GM18511 (cell line): ENCODE measurements around the gene RALY.

Experiments
- ATAC-seq: cut with Tn5 transposase; IDR thresholded peaks from one replicate; pipeline ENCODE4 v1.9.1; 2021; ENCODE audit warnings: mild to moderate bottlenecking, moderate library complexity; ENCODE audit not compliant: unreplicated experiment

Gene RALY

DNA sequence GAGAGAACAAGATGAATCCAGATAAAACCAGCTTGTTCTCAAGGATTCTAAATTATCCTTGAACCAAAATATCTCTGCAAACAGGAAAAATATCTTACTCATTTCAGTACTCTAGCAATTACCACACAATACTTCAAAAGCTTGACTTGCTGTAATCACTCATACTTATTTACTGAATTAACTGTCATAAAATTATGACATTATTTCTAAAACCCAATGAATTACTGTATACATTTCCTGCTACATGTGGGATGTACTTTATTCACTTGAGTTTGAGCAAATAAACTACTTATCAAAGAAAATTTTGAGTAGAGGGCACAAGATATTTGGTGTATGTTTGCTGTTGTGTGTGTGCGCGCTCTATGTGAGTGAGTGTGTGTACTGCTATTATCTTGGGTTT lies 108.6 kb downstream of the RALY start:
- no peak for ATAC-seq

DNA sequence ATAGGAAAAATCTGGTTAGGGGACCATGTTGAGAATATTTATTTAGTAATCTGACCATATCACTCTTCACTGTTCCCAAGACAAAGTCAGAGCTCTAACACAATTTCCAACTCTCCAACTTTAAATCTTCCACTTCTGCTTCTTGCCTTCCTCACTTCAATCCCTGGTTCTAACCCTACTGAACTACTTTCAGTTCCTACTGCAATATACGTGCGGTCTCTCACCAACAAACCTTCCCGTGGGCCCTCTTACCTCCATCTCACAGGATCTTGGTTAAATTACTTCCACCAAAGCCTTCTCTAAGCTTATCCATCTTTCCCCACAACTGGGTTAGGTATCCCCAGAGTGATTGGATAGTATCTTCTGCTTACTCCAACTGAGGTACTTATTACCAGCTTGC lies 110.3 kb downstream of the RALY start:
- no peak for ATAC-seq

- no peak for ATAC-seq
These were observed 112.4 kb downstream of the RALY start for GRCh38 chr20:34105978-34106675.

- no peak for ATAC-seq
These were observed 115.0 kb downstream of the RALY start for GRCh38 chr20:34108616-34109174.

- no peak for ATAC-seq
These were observed 115.7 kb downstream of the RALY start for GRCh38 chr20:34109442-34109841.

DNA sequence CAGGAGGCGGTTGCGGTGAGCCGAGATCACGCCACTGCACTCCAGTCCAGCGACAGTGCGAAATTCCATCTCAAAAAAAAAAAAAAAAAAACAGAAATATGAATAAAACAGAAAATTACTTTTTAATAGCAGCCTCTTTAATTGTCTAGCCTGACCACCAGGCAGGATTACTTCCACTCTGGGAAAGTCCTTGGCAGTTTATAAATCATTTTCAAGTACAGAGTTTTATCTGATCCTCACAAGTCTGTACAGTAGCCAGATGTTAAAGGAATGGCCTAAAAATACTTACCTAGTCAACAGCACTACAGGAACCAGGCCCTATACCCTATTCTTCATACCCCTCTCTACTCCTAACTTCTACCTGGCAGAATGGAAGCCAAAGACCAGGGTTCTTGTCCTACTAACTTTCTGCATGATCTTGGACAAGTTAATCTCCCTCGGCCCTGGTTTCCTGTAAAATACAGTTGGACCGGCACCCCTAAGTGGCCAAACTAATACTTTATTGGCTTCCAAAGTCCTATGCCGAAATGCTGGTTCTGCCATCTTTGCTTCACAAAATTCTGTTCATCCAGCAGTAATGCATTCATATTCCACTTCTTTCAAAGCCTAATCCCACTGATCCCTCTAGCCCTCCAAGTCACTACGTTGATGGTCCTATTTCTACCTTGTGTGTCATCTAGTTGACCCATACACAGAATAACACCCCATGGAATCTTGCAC lies 116.5 kb downstream of the RALY start:
- ATAC-seq, result no peak

GRCh38 chr20:34110745-34111641 lies 117.3 kb downstream of the RALY start:
- no peak for ATAC-seq

- peak; percentile 90 for ATAC-seq
These were observed 118.2 kb downstream of the RALY start, which contains the start of gene EIF2S2 for GRCh38 chr20:34111702-34112599. Gene EIF2S2 (minus strand): TSS chr20:34112243. CDS start chr20:34112110, 133 bp downstream.

GRCh38 chr20:34112600-34113101 lies 118.9 kb downstream of the RALY start:
- peak; percentile 21 for ATAC-seq

GRCh38 chr20:34114809-34115208 lies 121.1 kb downstream of the RALY start:
- no peak for ATAC-seq

DNA sequence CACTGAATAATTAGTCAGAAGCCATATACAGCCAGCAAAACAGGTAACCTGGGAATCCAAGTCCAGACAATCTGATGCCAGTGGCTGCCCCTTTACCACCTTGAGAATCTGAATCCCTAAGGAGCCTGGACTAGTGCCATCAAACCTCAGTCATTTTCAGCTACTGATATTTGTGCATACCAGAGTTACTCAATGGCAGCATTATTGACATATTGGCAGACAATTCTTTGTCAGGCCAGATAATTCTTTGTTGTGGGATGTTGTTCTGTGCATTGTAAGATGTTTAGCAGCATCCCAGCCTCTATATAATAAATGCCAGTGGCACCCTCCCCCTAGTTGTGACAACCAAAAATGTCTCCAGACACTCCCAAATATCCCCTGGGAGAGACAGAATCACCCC lies 121.5 kb downstream of the RALY start:
- ATAC-seq, result no peak

- no peak for ATAC-seq
These were observed 126.5 kb downstream of the RALY start for GRCh38 chr20:34120213-34120612.

GRCh38 chr20:34122274-34122980 lies 128.7 kb downstream of the RALY start:
- ATAC-seq, result no peak

DNA sequence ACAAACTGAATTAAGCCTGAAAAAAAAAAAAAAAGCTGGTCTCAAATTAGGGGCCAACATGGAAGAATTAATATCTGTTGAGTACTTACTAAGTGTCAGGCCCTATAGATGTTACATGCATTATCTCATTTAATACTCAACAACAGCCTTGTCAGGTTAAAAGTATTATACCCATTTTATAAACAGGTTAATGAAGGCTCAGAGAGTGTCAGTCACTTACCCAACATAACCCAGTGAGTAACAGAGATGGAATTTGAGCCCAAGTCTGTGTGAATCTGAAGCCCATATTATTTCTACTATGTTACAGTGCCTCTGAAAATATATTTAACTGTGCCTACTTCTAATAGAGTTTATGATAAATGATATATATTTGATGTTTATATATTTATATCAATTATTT lies 129.6 kb downstream of the RALY start:
- no peak for ATAC-seq

GRCh38 chr20:34124469-34125249 lies 130.9 kb downstream of the RALY start:
- ATAC-seq, result peak; percentile 55

DNA sequence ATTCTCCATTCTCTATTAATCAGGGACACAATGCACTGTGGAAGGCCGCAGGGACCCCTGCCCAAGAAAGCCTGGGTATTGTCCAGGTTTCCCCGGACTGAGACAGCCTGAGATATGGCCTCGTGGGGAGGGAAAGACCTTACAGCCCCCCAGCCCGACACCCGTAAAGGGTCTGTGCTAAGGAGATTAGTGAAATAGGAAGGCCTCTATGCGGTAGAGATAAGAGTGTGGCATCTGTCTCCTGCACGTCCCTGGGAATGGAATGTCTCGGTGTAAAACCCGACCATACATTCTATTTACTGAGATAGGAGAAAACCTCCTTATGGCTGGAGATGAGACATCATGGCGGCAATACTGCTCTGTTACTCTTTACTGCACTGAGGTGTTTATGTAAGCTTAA lies 134.1 kb downstream of the RALY start:
- no peak for ATAC-seq

- ATAC-seq, result no peak
These were observed 135.9 kb downstream of the RALY start for GRCh38 chr20:34129518-34130162.

- ATAC-seq, result no peak
These were observed 137.8 kb downstream of the RALY start for GRCh38 chr20:34131491-34131890.
